Stomach smooth muscle (tissue), 2 donors: ENCODE results near the gene DYRK4.

ENCODE experiments used
- H3K27ac ChIP-seq: one replicate; pipeline ENCODE4 v1.7.0; 2013; ENCODE audit warnings: mild to moderate bottlenecking, low read length, inconsistent platforms
- H3K27me3 ChIP-seq, 2 donors: one replicate each; pipeline ENCODE4 v1.7.0; 2013; ENCODE audit warnings: low read length in 2 of 2; ENCODE audit not compliant: insufficient read depth in 2 of 2, control insufficient read depth in 1 of 2
- H3K36me3 ChIP-seq, 2 donors: one replicate each; pipeline ENCODE4 v1.7.0; 2013; ENCODE audit warnings: low read length in 2 of 2; ENCODE audit not compliant: control insufficient read depth in 2 of 2, insufficient read depth in 2 of 2
- H3K4me1 ChIP-seq: one replicate; pipeline ENCODE4 v1.7.0; 2013; ENCODE audit warnings: low read length; ENCODE audit not compliant: control insufficient read depth, insufficient read depth
- H3K4me3 ChIP-seq, 2 donors: one replicate each; pipeline ENCODE4 v1.7.0; 2013; ENCODE audit warnings: low read length in 2 of 2
- H3K9ac ChIP-seq, 2 donors: one replicate each; pipeline ENCODE4 v1.7.0; 2013; ENCODE audit warnings: low read length in 2 of 2, mild to moderate bottlenecking in 1 of 2
- H3K9me3 ChIP-seq, 2 donors: one replicate each; pipeline ENCODE4 v1.7.0; 2013; ENCODE audit warnings: low read length in 2 of 2; ENCODE audit not compliant: control insufficient read depth in 2 of 2
- donor health status: healthy.
- donor health status: Pancreatic carcinoma.

DYRK4 gene

GRCh38 chr12:4564818-4565217 lies 2.8 kb downstream of the DYRK4 start:
- no peaks in the 10 kb centered on the region for H3K36me3 ChIP-seq
- H3K27ac ChIP-seq = no peak overlapping the region
- no peaks in the 10 kb centered on the region for H3K9me3 ChIP-seq
- H3K4me3 ChIP-seq = no peak overlapping the region
- peaks cover 3 to 16% of the 10 kb centered on the region in 2 donors for H3K27me3 ChIP-seq
- H3K9ac ChIP-seq = no peak overlapping the region
- peaks cover 5% of the 10 kb centered on the region for H3K4me1 ChIP-seq

- no peak overlapping the region for H3K4me3 ChIP-seq
- peaks cover 5% of the 10 kb centered on the region for H3K4me1 ChIP-seq
- no peak overlapping the region for H3K9ac ChIP-seq
- H3K27me3 ChIP-seq = peaks cover 3 to 16% of the 10 kb centered on the region in 2 donors
- H3K36me3 ChIP-seq = no peaks in the 10 kb centered on the region
- no peak overlapping the region for H3K27ac ChIP-seq
- no peaks in the 10 kb centered on the region for H3K9me3 ChIP-seq
Observed at GRCh38 chr12:4566474-4566873, 4.5 kb downstream of the DYRK4 start.

- Histone ChIP-seq H3K4me3 (no peak overlapping the region), H3K9ac (no peak overlapping the region), H3K9me3 (no peaks in the 10 kb centered on the region), H3K27me3 (peaks cover 3 to 12% of the 10 kb centered on the region in 2 donors), H3K27ac (no peak overlapping the region), H3K4me1 (peaks cover 3% of the 10 kb centered on the region), H3K36me3 (no peaks in the 10 kb centered on the region)
Observed at GRCh38 chr12:4567073-4567881, 5.3 kb downstream of the DYRK4 start.

GRCh38 chr12:4569261-4569660 lies 7.3 kb downstream of the DYRK4 start:
- Histone ChIP-seq H3K9me3 (no peaks in the 10 kb centered on the region), H3K36me3 (no peaks in the 10 kb centered on the region), H3K4me3 (no peak overlapping the region), H3K27me3 (peaks cover 3 to 6% of the 10 kb centered on the region in 2 donors), H3K27ac (no peak overlapping the region), H3K4me1 (no peaks in the 10 kb centered on the region), H3K9ac (no peak overlapping the region)

GRCh38 chr12:4572680-4573079 lies 10.7 kb downstream of the DYRK4 start:
- Histone ChIP-seq H3K4me3 (no peak overlapping the region), H3K27me3 (peaks cover under 1 to 3% of the 10 kb centered on the region in 2 donors), H3K27ac (no peak overlapping the region), H3K9ac (no peak overlapping the region), H3K9me3 (no peaks in the 10 kb centered on the region), H3K36me3 (no peaks in the 10 kb centered on the region), H3K4me1 (no peaks in the 10 kb centered on the region)

- Histone ChIP-seq H3K27me3 (peaks cover 4 to 7% of the 10 kb centered on the region in 2 donors), H3K9ac (no peak overlapping the region), H3K9me3 (no peaks in the 10 kb centered on the region), H3K4me3 (no peak overlapping the region), H3K36me3 (no peaks in the 10 kb centered on the region), H3K27ac (no peak overlapping the region), H3K4me1 (no peaks in the 10 kb centered on the region)
Observed at GRCh38 chr12:4579305-4580102, 17.5 kb downstream of the DYRK4 start.

- Histone ChIP-seq H3K27ac (no peak overlapping the region), H3K27me3 (peaks cover 4 to 9% of the 10 kb centered on the region in 2 donors), H3K9me3 (no peaks in the 10 kb centered on the region), H3K36me3 (no peaks in the 10 kb centered on the region), H3K4me1 (no peaks in the 10 kb centered on the region), H3K4me3 (no peak overlapping the region), H3K9ac (no peak overlapping the region)
Observed at GRCh38 chr12:4580281-4580688, 18.3 kb downstream of the DYRK4 start.

- Histone ChIP-seq H3K9ac (no peak overlapping the region), H3K36me3 (no peaks in the 10 kb centered on the region), H3K4me1 (no peaks in the 10 kb centered on the region), H3K27me3 (peaks cover 4 to 11% of the 10 kb centered on the region in 2 donors), H3K27ac (no peak overlapping the region), H3K4me3 (no peak overlapping the region), H3K9me3 (no peaks in the 10 kb centered on the region)
Observed at GRCh38 chr12:4584281-4584680, 22.3 kb downstream of the DYRK4 start.

- peaks cover 4 to 8% of the 10 kb centered on the region in 2 donors for H3K27me3 ChIP-seq
Observed at GRCh38 chr12:4584896-4585295, 22.9 kb downstream of the DYRK4 start.

GRCh38 chr12:4586500-4586899 lies 24.5 kb downstream of the DYRK4 start:
- H3K4me1 ChIP-seq = no peaks in the 10 kb centered on the region
- H3K4me3 ChIP-seq = no peak overlapping the region
- peaks cover 5 to 7% of the 10 kb centered on the region in 2 donors for H3K27me3 ChIP-seq
- H3K36me3 ChIP-seq = no peaks in the 10 kb centered on the region
- H3K9ac ChIP-seq = no peak overlapping the region
- H3K27ac ChIP-seq = no peak overlapping the region
- no peaks in the 10 kb centered on the region for H3K9me3 ChIP-seq

More at GRCh38 chr12:4584896-4585295, 22.9 kb downstream of the DYRK4 start:
- Histone ChIP-seq H3K4me3 (no peak overlapping the region), H3K9me3 (no peaks in the 10 kb centered on the region), H3K36me3 (no peaks in the 10 kb centered on the region), H3K9ac (no peak overlapping the region), H3K27ac (no peak overlapping the region), H3K4me1 (no peaks in the 10 kb centered on the region)
